GM10266 (cell line): ENCODE data around the gene ITGB2.
"Not testable (repeated sequence)": the region's sequence is repeated elsewhere in the genome, so short reads cannot be mapped to it uniquely, and the experiment has no call there.

Experiments
- DNase-seq: peaks from one replicate; pipeline ENCODE4 v3.0.0; 2012; ENCODE audit errors: extremely low spot score
- CTCF ChIP-seq: IDR thresholded peaks from 2 replicates; pipeline ENCODE4 v1.5.1; 2012; ENCODE audit warnings: mild to moderate bottlenecking, low read depth; ENCODE audit not compliant: control insufficient read depth, insufficient read depth; ENCODE audit errors: missing control alignments

Gene ITGB2

GRCh38 chr21:44886113-44887075 lies 34.3 kb downstream of the ITGB2 start:
- TF ChIP-seq CTCF, result no peak
- DNase-seq, result no peak

- no peak for TF ChIP-seq CTCF
- no peak for DNase-seq
Observed at GRCh38 chr21:44885615-44886014, 35.1 kb downstream of the ITGB2 start.

GRCh38 chr21:44884097-44884496 lies 36.6 kb downstream of the ITGB2 start:
- no peak for DNase-seq
- no peak for TF ChIP-seq CTCF

GRCh38 chr21:44883250-44883649 lies 37.4 kb downstream of the ITGB2 start:
- TF ChIP-seq CTCF, result no peak
- no peak for DNase-seq

- TF ChIP-seq CTCF, result no peak
- no peak for DNase-seq
Observed at GRCh38 chr21:44881198-44881872, 39.4 kb downstream of the ITGB2 start.

- DNase-seq, result no peak
- no peak for TF ChIP-seq CTCF
Observed at GRCh38 chr21:44880405-44881197, 40.1 kb downstream of the ITGB2 start.

GRCh38 chr21:44879238-44879637 lies 41.5 kb downstream of the ITGB2 start:
- not testable (repeated sequence) for DNase-seq
